Measurements from ENCODE around the gene BICD2. TPM values are rescaled to one million over a fixed set of nuclear protein-coding genes. Genes with fewer than 3 reads are reported as not detected.
A peak's percentile ranks its signal among the peaks of the same experiment; 100 is the strongest.

Gene BICD2
- total and polyA plus RNA-seq, 10 of the 15 experiments (the other 5 are each of a cell fraction or from before 2014, with no cell fraction given), result 5.3 to 25.5 (median 14.4) TPM

DNA sequence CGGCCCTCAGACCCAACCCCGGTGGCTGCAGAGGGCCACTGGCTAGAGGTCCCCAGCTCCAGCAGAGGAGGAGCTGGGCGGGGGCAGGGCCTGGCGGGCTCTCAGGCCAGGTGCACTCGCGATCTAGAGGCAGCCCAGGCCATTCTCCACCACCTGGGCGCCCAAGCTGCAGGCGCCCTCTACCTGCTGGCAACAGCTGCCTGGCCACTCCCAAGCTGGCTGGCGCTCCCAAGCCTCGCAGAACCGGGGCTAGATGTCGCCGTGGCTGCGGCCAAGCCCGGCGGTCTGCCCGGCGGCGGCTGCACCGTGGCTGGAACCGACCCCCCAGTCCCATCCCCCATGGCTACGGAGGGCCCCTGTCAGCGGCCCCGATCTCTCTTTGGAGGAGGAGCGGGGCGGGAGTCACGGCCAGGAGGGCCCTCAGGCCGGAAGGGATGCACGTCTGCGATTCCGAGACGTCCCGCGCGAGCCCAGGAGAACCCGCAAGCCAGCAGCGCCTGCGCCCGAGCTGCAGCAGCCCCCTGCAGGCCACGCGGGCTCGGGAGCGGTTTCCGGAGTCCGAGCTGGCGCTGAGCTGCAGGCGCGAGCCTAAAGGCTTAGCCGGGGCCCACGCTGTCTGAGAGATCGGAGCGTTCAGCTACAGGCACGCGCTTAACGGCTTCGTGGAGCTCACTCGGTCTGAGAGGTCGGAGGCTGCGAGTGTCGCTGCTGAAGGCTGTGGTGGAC is 44.3 kb upstream of the BICD2 start:
- intact Hi-C loops (cut with micrococcal nuclease; ENCODE audit: unreplicated experiment), result no loop called here
- H4K20me1 ChIP-seq (ENCODE audit: control insufficient read depth, insufficient read depth), result no peaks in the 10 kb centered on the region
- H2AFZ ChIP-seq (ENCODE audit: control insufficient read depth, low read depth, low read length), result peak overlapping the region; percentile 23; the same call in 1 of the 2 replicates
- CTCF ChIA-PET, result no interaction called here
- H3K27me3 ChIP-seq (replicated peaks in 1 of 2; ENCODE audit: control insufficient read depth in 2 of 2, insufficient read depth in 2 of 2, low read length in 1 of 2), result peaks cover 16 to 18% of the 10 kb centered on the region in 2 experiments
- RAD21 ChIA-PET (ENCODE audit: unreplicated experiment), result interaction anchor here (0.6 kb wide), 1 partner anchor 443 kb away, joined by 3 read pairs; no protein-coding TSS in a partner anchor
- no peak overlapping the region for H3K27ac ChIP-seq (ENCODE audit: control insufficient read depth, insufficient read depth)
- POLR2A ChIA-PET, result no interaction called here
- peak; percentile 77 for ATAC-seq
- H3K4me3 ChIP-seq, result no peak overlapping the region
- H3K79me2 ChIP-seq (ENCODE audit: control insufficient read depth, insufficient read depth, low read length), result no peaks in the 10 kb centered on the region
- H3K4me2 ChIP-seq (ENCODE audit: control insufficient read depth, insufficient read depth), result peak overlapping the region; percentile 68
- H3K9me3 ChIP-seq (replicated peaks; ENCODE audit: control insufficient read depth, insufficient read depth, low read length), result no peaks in the 10 kb centered on the region
- no peak for DNase-seq (ENCODE audit: low read depth, low spot score)
- H3K9ac ChIP-seq (ENCODE audit: control insufficient read depth, insufficient read depth, low read length), result no peak overlapping the region
- no peaks in the 10 kb centered on the region for H3K4me1 ChIP-seq (ENCODE audit: control insufficient read depth, insufficient read depth, low read length)
- WGBS (ENCODE audit: insufficient coverage, insufficient replicate concordance, low lambda C conversion rate, missing lambda C conversion rate), result under 1% methylated on average over 60 of the region's 60 CpGs
- BruUV-seq (replicated peaks), result no TSS peak
- in situ Hi-C loops (cut with MboI), result no loop called here
- no peaks in the 10 kb centered on the region for H3K36me3 ChIP-seq (ENCODE audit: control insufficient read depth in 2 of 2, insufficient read depth in 2 of 2, low read length in 1 of 2)
- no peak for FAIRE-seq
- SMC1A ChIA-PET (ENCODE audit: uncharacterized antibody, unreplicated experiment), result no interaction called here
- TF ChIP-seq, protein P1, sequence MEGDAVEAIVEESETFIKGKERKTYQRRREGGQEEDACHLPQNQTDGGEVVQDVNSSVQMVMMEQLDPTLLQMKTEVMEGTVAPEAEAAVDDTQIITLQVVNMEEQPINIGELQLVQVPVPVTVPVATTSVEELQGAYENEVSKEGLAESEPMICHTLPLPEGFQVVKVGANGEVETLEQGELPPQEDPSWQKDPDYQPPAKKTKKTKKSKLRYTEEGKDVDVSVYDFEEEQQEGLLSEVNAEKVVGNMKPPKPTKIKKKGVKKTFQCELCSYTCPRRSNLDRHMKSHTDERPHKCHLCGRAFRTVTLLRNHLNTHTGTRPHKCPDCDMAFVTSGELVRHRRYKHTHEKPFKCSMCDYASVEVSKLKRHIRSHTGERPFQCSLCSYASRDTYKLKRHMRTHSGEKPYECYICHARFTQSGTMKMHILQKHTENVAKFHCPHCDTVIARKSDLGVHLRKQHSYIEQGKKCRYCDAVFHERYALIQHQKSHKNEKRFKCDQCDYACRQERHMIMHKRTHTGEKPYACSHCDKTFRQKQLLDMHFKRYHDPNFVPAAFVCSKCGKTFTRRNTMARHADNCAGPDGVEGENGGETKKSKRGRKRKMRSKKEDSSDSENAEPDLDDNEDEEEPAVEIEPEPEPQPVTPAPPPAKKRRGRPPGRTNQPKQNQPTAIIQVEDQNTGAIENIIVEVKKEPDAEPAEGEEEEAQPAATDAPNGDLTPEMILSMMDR (IDR thresholded peaks at IDR 0.05 in 2 of 3, conservative IDR thresholded peaks at IDR 0.05 in 1 of 3; ENCODE audit: control insufficient read depth in 2 of 3, extremely low read depth in 1 of 3, insufficient read depth in 1 of 3, low read depth in 3 of 3, low read length in 3 of 3), result peak in 2 of 3 experiments; percentile 12 to 19; a peak in 2 of 6 replicates
- TF ChIP-seq RCOR1 (conservative IDR thresholded peaks at IDR 0.05; ENCODE audit: low read depth, low read length) (no peak), KAT2A (conservative IDR thresholded peaks at IDR 0.05; ENCODE audit: control insufficient read depth, low read depth, low read length) (no peak), ZNF217 (IDR thresholded peaks at IDR 0.05) (peak; percentile 60; the same call in 1 of the 2 replicates), SUZ12 (IDR thresholded peaks at IDR 0.05; ENCODE audit: unreplicated experiment) (peak; percentile 94), RUNX3 (IDR thresholded peaks at IDR 0.05; ENCODE audit: low read length) (peak; percentile 32; the same call in 1 of the 2 replicates), DPF2 (IDR thresholded peaks at IDR 0.05) (no peak), NRF1 (conservative IDR thresholded peaks at IDR 0.05; ENCODE audit: low read depth, low read length) (no peak), CHD4 (IDR thresholded peaks at IDR 0.05) (no peak), GABPA (IDR thresholded peaks at IDR 0.05; ENCODE audit: low read depth) (peak; percentile 74; the same call in 1 of the 2 replicates), IKZF1 (conservative IDR thresholded peaks at IDR 0.05) (0 out of 2 replicates have a peak, but pooled peaks have one; percentile 18), NR2F1 (conservative IDR thresholded peaks at IDR 0.05) (no peak), CUX1 (IDR thresholded peaks at IDR 0.05; ENCODE audit: insufficient replicate concordance, low read depth, low read length) (no peak), ZNF622 (IDR thresholded peaks at IDR 0.05) (no peak)
- TF ChIP-seq, protein P2, sequence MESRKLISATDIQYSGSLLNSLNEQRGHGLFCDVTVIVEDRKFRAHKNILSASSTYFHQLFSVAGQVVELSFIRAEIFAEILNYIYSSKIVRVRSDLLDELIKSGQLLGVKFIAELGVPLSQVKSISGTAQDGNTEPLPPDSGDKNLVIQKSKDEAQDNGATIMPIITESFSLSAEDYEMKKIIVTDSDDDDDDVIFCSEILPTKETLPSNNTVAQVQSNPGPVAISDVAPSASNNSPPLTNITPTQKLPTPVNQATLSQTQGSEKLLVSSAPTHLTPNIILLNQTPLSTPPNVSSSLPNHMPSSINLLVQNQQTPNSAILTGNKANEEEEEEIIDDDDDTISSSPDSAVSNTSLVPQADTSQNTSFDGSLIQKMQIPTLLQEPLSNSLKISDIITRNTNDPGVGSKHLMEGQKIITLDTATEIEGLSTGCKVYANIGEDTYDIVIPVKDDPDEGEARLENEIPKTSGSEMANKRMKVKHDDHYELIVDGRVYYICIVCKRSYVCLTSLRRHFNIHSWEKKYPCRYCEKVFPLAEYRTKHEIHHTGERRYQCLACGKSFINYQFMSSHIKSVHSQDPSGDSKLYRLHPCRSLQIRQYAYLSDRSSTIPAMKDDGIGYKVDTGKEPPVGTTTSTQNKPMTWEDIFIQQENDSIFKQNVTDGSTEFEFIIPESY (IDR thresholded peaks at IDR 0.05), result no peak
